Measurements from ENCODE around the gene ACTL6B. TPM values are rescaled to one million over a fixed set of nuclear protein-coding genes. Genes with fewer than 3 reads are reported as not detected.

The ACTL6B gene
- polyA plus RNA-seq, 2 of the 4 experiments (the other 2 are of a cell fraction), result not detected

GRCh38 chr7:100632951-100633717 lies 23.1 kb downstream of the ACTL6B start:
- H3K27ac ChIP-seq, result peak overlapping the region; percentile 82 to 97
- WGBS (ENCODE audit: missing lambda C conversion rate), result 1% methylated on average over 32 of the region's 72 CpGs
- no peaks in the 10 kb centered on the region for H3K9me3 ChIP-seq
- peak overlapping the region; percentile 93 for H3K4me2 ChIP-seq
- TF ChIP-seq RNF2 (IDR thresholded peaks at IDR 0.05; ENCODE audit: borderline replicate concordance, low read depth) (0 out of 2 replicates have a peak, but pooled peaks have one; percentile 32), NR3C1 (IDR thresholded peaks at IDR 0.05) (no peak), PHF8 (IDR thresholded peaks at IDR 0.05; ENCODE audit: borderline replicate concordance, low read depth) (no peak; the same call in 1 of the 2 replicates), ESRRA (IDR thresholded peaks at IDR 0.05; ENCODE audit: borderline replicate concordance, low read length) (no peak), BHLHE40 (IDR thresholded peaks at IDR 0.05; ENCODE audit: low read depth, low read length) (no peak), POLR2AphosphoS2 (conservative IDR thresholded peaks at IDR 0.05; ENCODE audit: low read length) (no peak), SMC3 (IDR thresholded peaks at IDR 0.05) (peak; percentile 33; the same call in 1 of the 3 replicates), JUN (IDR thresholded peaks at IDR 0.05) (peak in 1 of 2 experiments; percentile 31; a peak in 1 of 5 replicates), RFX5 (IDR thresholded peaks at IDR 0.05) (no peak), RAD21 (conservative IDR thresholded peaks at IDR 0.05 in 1 of 2, IDR thresholded peaks at IDR 0.05 in 1 of 2) (peak; percentile 16 to 26; a peak in 1 of 5 replicates), POLR2A (IDR thresholded peaks at IDR 0.05; ENCODE audit: low read length) (peak; percentile 62), KDM5A (IDR thresholded peaks at IDR 0.05) (no peak), MYC (IDR thresholded peaks at IDR 0.05; ENCODE audit: borderline replicate concordance, low read length) (peak; percentile 75; the same call in 1 of the 2 replicates)
- TF ChIP-seq, protein P1, sequence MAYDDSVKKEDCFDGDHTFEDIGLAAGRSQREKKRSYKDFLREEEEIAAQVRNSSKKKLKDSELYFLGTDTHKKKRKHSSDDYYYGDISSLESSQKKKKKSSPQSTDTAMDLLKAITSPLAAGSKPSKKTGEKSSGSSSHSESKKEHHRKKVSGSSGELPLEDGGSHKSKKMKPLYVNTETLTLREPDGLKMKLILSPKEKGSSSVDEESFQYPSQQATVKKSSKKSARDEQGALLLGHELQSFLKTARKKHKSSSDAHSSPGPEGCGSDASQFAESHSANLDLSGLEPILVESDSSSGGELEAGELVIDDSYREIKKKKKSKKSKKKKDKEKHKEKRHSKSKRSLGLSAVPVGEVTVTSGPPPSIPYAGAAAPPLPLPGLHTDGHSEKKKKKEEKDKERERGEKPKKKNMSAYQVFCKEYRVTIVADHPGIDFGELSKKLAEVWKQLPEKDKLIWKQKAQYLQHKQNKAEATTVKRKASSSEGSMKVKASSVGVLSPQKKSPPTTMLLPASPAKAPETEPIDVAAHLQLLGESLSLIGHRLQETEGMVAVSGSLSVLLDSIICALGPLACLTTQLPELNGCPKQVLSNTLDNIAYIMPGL (CRISPR knock-in tag; IDR thresholded peaks at IDR 0.05; ENCODE audit: borderline replicate concordance), result 0 out of 2 replicates have a peak, but pooled peaks have one; percentile 53
- TF ChIP-seq, protein P2, sequence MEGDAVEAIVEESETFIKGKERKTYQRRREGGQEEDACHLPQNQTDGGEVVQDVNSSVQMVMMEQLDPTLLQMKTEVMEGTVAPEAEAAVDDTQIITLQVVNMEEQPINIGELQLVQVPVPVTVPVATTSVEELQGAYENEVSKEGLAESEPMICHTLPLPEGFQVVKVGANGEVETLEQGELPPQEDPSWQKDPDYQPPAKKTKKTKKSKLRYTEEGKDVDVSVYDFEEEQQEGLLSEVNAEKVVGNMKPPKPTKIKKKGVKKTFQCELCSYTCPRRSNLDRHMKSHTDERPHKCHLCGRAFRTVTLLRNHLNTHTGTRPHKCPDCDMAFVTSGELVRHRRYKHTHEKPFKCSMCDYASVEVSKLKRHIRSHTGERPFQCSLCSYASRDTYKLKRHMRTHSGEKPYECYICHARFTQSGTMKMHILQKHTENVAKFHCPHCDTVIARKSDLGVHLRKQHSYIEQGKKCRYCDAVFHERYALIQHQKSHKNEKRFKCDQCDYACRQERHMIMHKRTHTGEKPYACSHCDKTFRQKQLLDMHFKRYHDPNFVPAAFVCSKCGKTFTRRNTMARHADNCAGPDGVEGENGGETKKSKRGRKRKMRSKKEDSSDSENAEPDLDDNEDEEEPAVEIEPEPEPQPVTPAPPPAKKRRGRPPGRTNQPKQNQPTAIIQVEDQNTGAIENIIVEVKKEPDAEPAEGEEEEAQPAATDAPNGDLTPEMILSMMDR (IDR thresholded peaks at IDR 0.05), result peak; percentile 43; the same call in 2 of the 3 replicates
- TF ChIP-seq, protein P3, sequence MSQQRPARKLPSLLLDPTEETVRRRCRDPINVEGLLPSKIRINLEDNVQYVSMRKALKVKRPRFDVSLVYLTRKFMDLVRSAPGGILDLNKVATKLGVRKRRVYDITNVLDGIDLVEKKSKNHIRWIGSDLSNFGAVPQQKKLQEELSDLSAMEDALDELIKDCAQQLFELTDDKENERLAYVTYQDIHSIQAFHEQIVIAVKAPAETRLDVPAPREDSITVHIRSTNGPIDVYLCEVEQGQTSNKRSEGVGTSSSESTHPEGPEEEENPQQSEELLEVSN (IDR thresholded peaks at IDR 0.05; ENCODE audit: borderline replicate concordance, low read depth), result peak; percentile 94
- TF ChIP-seq, protein P4, sequence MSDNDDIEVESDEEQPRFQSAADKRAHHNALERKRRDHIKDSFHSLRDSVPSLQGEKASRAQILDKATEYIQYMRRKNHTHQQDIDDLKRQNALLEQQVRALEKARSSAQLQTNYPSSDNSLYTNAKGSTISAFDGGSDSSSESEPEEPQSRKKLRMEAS (IDR thresholded peaks at IDR 0.05), result peak; percentile 92
- CTCF ChIA-PET, result interaction anchor here (0.6 to 8.5 kb wide), 40 partner anchors 10 to 511 kb away, joined by 3 to 142 read pairs (median 5); partner anchors contain the start of genes ACTL6B, FBXO24, GIGYF1 and GNB2
- POLR2A ChIA-PET, result interaction anchor here (0.7 to 3.0 kb wide), 12 partner anchors 15 to 256 kb away, joined by 3 to 15 read pairs (median 4); partner anchors contain the start of genes FBXO24, GIGYF1, GNB2 and LRCH4
- no peak for FAIRE-seq
- H3K4me1 ChIP-seq, result 0 out of 3 replicates have a peak, but pooled peaks cover 3% of the 10 kb centered on the region
- ATAC-seq, result peak; percentile 88 to 93
- peak; percentile 79 to 90 for DNase-seq (ENCODE audit: low read depth in 1 of 2, low spot score in 1 of 2)
- H3K4me3 ChIP-seq, result peak overlapping the region; percentile 66

DNA sequence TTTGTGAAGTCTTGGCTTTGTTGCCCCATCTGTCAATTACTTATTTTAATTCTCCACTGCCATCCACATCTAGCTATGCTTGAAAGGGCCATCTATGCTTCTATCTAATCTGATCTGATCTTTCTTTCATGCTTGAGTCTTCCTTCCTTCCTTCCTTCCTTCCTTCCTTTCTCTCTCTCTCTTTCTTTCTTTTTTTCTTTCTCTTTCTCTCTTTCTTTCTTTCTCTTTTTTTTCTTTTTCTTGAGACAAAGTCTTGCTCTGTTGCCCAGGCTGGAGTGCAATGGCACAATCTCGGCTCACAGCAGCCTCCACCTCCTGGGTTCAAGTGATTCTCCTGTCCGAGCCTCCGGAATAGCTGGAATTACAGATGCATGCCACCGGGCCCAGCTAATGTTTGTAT lies 26.2 kb downstream of the ACTL6B start:
- FAIRE-seq, result no peak
- no peak for ATAC-seq
- DNase-seq (ENCODE audit: low read depth in 1 of 2, low spot score in 1 of 2), result no peak
- TF ChIP-seq NPAS2 (CRISPR knock-in tag; IDR thresholded peaks at IDR 0.05; ENCODE audit: borderline replicate concordance), result no peak
- no peak for TF ChIP-seq TFCP2L1 (CRISPR knock-in tag; IDR thresholded peaks at IDR 0.05)
- TF ChIP-seq, protein P2 (IDR thresholded peaks at IDR 0.05), result no peak
- no peak for TF ChIP-seq HOXA7 (CRISPR knock-in tag; IDR thresholded peaks at IDR 0.05)
- no peak for TF ChIP-seq HOXB5 (CRISPR knock-in tag; IDR thresholded peaks at IDR 0.05)
- no peak for TF ChIP-seq ZFP36 (IDR thresholded peaks at IDR 0.05; ENCODE audit: borderline replicate concordance, partially characterized antibody)
- TF ChIP-seq RAD21 (conservative IDR thresholded peaks at IDR 0.05 in 1 of 2, IDR thresholded peaks at IDR 0.05 in 1 of 2), result no peak
- TF ChIP-seq RFX5 (IDR thresholded peaks at IDR 0.05), result no peak
- no peak overlapping the region for H3K27ac ChIP-seq
- WGBS (ENCODE audit: missing lambda C conversion rate), result 100% methylated on average over 4 of the region's 4 CpGs
- H3K4me3 ChIP-seq, result no peak overlapping the region
- H3K4me2 ChIP-seq, result no peak overlapping the region
- POLR2A ChIA-PET, result interaction anchor here (0.7 to 1.2 kb wide), 2 partner anchors 44 to 45 kb away, joined by 3 read pairs; partner anchors contain the start of genes FBXO24 and LRCH4
- CTCF ChIA-PET, result interaction anchor here (0.7 to 8.5 kb wide), 13 partner anchors 9 to 222 kb away, joined by 3 to 142 read pairs (median 4); partner anchors contain the start of genes ACTL6B, GIGYF1, MOSPD3 and POP7
- H3K4me1 ChIP-seq, result 0 out of 3 replicates have a peak, but pooled peaks cover 7% of the 10 kb centered on the region
- no peaks in the 10 kb centered on the region for H3K9me3 ChIP-seq
